Measurements from ENCODE around the gene POLR2E.
"Not testable (repeated sequence)": the region's sequence is repeated elsewhere in the genome, so short reads cannot be mapped to it uniquely, and the experiment has no call there.

POLR2E gene

DNA sequence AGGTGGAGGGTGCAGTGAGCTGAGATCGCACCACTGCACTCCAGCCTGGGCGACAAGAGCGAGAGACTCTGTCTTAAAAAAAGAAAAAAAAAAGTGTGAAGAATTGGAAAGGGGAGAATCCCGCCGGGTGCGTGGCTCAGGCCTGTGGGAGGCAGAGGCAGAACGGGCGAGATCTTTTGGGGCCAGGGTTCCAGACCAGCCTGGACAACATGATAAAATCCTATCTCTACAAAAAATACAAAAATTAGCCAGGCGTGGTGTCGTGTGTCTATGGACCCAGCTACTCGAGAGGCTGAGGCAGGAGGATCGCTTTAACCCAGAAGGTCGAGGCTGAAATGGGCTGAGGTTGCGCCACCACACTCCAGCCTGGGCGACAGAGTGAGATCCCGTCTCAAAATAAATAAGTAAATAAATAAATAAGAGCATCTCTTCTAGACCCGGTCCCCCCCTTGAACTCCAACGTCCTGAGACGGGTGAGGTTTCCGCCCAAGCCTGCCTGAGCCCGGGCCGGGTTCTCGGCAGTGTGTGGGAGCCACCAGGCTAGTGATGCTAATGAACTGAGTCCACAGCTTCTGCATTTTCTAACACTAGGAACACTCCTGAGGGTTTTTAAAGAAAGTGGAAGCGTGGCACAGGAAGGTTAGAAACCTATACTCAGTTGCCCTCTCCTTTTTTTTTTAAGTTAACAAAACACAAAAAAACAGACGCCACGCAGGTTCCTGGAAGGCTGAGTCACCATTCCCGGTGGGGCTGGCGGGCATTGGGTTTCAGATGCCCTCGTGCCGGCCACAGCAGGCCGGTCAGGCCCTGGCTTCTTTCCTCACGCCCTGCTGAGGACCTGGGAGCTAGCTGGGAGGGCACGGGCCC is 30.7 kb upstream of the POLR2E start:
- no peak for DNase-seq

DNA sequence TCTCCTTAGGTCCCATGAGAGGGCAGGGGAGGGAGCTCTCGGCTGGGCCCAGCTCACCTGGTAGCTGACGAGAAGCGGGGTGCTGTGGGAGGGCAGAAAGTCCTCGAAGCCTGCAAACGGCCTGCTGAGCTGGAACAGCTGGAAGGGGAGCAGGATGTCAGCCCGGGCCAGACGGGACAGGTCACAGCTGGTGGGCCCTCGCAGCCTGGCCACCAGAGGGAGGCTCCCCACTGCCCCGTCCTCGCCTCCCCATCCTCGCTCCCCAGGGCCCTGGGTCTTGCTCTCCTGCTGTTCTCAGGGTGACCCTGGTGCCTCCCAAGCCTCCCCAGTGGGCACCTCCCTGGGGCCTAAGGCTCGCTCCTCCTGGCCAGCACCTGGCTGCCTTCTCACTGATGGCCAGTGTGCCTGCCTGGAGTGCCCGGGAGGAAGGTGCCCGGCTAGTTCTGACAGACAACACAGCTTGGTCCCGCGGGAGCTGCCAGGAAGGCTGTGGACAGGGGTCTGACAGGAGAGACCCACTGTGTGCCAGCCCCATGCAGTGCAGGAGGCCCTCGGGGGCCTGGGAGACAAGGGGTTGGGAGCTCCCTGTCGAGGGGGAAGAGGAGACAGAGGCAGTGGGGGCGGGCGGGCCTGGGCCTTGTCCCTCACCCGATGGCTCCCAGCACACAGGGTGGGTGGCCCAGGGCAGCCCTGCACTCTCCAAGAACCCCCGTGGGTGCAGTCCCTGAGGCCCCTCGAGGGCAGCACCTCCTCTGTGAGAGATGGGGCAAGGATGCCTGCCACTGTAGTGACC is 28.9 kb upstream of the POLR2E start:
- no peak for DNase-seq

DNA sequence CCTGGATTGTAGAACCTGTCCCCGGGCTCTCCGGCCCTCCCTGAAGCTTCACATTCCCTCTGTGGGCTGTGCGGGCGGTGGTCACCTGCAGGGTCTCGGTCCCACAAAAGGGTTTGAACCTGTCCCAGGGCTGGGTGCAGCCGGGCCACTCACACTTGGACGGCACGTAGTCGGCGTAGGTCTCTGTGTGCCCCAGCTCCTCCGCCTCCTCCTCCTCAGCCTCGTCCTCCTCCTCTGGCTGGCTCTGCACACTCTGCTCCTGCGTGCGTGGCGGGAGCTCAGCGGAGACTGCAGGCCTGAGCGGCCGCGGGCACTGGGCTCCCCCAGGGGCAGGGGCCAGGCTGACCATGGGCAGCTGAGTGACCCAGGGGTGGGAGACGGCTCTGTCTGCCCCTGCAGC is 28.2 kb upstream of the POLR2E start:
- DNase-seq = no peak

DNA sequence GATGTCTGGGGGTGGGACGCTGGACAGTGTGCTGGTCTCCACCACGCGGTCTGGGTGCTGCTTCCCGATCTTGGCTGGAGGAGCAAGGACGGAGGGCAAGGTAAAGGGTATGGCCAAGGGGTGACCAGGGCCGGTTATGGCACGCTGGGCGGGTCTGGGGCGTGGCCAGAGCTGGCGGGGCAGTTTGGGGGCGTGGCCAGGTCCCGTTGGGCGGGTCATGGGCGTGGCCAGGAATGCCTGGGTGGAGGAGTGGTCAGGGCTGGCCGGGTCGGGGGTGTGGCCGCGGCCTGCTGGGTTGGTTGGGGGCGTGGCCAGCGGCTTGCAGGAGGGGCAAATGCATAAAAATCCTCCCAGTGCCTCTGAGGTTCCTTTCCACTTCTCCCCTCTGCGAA is 27.8 kb upstream of the POLR2E start:
- no peak for DNase-seq

DNA sequence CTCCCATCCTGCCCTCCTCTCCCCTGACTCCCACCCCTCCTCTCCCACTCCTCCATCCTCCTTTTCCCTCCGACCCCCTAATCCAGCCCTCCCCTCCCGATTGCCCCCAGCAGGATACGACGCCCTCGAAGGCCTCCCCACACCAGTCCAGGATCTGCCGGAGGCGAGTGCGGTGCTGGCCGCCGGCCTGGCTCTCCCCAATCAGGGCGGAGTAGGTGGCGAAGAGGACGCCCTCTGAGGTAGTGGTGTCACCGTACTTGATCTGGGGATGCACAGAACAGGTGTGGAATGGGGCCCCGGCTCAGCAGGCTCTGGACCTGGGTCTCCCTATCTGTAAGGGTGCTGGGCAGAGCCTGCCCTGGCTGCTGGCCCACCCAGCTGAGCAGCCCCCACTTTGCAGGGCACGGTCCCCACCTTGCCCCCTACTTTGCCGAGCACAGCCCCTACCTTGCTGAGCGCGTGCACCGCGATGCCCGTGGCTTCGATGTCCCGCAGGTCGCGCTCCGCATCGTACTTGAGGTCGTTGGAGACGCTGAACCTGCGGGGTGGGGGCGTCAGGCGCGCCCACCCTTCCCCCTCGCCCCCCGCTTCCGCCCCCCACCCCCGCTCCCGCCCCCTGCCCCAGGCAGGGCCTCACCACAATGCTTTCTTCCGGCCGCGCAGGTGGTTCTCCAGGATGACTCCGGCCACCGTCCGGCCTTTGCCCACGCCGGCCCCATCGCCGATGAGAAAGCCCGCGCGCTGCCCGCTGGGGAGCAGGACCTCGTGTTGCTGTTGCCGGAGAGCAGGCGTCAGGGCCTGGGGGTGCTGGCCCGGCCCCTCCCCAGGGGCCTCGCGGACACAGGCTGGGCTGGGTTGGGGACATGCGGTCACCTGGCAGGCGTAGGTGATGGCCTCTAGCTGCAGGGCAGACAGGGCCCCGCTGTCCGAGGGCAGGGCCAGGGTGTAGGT is 27.1 kb upstream of the POLR2E start:
- DNase-seq = no peak

DNA sequence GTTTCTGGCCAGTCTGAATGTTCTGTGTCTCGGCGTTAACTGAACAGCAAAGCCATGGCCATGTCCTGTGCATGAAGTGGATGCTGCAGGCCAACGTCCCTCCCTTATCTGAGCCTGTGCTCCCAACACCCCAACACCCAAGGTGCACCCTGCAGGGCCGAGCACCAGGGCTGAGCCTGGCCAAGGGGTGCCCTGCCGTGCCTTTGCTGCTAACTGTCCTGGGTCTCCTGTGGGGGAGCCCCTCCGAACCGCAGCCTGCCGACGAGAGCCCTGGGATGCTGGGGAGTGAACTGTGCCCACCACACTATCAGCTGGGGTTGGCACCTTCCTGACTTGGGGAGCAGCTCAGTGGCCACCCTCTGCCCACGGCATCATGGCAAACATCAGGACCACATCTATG is 26.2 kb upstream of the POLR2E start:
- no peak for DNase-seq

DNA sequence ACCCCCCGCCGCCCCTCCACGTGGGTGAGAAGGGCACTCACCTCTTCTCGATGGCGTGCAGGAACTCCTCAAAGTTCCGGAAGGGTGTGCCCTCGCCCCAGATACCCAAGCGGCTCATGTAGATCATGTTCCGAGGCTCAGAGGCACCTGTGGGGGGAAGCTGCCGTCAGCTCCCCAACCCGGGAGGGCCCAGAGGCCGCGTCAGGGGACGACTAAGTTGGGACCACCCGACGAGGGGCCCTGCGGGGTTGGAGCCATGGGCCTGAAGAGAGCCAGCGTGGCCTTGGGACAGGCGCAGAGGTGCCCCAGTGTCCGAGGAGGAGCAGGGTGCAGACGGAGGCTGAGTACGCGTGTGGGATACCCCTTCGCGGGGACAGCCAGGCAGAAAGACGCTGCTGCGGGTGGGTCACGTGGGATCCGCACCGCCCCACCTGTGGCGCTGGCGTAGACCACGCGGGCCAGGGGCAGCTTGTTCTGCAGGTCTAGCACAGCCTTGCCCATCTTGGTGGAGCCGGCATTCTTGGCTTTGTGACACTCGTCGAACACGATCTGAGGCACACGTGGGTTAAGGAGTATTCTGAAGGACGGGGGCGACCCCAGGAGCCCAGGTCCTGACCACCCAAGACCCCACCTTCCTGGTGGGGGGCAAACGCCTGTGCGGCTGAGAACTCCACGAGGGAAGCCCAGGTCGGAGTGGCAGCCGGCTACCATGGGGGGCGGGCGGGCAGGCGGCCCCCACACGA is 24.5 kb upstream of the POLR2E start:
- no peak for DNase-seq

DNA sequence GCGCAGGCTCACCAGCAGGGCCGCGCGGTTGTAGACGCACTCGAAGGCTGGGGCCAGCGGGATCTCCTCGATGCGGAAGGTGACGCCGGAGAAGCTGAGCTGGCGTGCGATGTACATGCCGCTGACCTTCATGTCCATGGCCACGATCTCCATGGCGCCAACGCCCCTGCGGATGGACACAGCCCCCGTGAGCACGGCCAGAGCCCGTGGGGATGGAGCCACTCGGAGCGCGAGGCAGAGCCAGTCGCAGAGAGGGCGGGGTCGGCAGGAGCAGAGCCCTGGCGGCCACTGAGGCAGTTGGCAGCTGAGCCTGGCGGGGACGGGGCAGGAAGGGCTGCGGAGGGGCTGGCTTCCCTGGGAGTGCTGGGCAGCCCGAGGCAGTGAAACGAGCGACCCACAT is 23.8 kb upstream of the POLR2E start:
- DNase-seq = no peak

DNA sequence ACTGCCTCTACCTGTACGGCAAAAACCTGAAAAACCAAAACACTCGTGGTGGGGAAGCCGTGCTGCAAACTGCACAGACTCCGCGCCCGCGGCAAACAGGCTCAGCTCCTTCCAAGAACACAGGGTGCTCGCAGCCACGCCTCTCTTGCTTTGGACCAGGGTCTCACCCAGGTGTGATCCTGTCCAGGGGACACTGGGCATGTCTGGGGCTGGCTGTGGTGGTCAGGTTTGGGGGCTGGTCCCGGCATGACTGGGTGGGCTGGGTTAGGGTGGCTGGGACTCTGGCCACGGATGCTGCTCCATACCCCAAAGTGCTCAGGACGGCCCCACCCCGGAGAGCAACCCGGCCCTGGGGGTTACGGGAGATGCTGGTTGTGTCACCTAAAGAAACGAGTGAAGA is 22.5 kb upstream of the POLR2E start:
- no peak for DNase-seq

DNA sequence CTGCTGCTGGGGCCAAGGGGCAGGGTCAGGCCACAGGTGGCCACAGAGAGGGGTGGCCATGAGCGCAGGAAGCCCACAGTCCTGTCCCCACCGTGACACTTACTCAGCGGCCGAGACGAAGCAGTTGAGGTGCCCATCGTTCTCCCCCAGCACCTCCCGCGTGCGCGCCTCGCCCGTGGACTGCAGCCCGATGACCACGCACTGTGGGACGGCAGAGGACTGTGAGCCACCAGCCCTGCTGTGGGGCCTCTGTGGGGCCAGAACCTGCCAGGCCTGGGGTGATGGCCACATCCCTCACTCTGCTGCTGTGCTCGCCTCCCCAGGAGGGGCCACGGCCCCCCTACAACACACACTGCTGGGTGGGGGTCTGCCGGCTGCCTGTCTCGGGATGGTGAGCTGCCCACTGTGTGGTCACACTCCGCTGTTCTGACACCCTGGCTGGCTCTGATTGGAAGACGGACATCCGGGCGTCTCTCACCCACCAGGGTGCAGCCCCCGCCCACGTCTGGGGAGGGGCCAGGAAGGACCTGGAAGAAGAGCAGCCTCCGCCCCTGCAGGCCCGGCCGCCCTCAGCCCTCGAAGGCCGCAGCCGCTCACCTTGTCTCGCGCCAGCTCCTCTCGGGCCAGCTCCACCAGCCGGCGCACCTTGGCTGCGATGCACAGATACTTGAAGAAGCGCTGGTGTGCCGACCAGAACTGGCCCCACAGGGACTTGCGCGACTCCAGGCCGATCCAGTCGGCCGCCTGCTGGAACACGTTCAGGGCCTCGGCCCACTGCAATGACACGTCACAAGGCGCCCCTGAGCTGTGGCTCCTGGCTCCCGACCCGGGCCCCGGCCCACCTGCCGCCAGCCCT is 21.8 kb upstream of the POLR2E start:
- DNase-seq = no peak

DNA sequence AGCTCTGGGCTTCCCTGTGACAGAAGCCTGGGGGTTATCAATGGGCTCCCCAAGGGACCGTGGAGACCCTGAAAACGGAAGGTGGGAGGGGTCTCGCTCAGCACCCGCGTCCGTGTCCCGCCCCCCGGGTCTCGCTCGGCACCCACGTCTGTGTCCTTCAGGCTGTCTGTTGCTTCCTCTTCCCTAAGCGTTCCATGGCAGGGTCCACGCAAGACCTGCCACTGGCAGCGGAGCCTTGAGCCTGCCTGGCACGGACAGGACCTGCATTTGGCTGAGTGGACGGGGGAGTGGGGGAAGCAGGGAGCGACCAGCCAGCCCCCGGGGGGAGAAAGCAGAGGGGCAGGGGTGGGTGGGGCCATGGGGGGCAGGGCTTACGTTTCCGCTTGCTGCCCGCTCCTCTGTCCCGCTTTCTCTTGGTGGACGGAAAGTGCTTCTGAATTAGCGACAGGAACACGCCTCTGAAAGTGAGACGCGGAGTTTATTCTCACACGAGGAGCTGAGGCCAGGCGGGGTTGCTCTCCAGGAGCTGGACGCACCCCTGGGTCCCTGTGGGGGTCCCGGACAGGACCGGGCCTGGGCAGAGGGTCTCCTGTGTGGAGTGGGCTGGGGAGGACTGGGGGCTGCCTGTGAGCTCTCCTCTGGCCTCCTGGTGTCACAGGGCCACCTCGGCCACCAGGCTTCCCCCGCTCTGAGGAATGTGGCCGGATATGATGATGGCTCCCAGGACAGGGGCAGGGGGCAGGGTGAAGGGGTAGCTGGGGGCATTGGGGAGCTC is 20.7 kb upstream of the POLR2E start:
- DNase-seq = no peak

DNA sequence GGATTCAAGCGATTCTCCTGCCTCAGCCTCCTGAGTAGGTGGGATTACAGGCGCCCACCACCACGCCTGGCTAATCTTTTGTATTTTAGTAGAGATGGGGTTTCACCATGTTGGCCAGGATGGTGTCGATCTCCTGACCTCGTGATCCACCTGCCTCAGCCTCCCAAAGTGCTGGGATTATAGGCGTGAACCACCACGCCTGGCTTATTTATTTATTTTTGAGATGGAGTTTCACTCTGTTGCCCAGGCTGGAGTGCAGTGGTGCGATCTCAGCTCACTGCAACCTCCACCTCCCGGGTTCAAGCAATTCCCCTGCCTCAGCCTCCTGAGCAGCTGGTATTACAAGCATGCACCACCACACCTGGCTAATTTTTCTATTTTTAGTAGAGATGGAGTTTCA is 19.6 kb upstream of the POLR2E start:
- DNase-seq = not testable (repeated sequence)

DNA sequence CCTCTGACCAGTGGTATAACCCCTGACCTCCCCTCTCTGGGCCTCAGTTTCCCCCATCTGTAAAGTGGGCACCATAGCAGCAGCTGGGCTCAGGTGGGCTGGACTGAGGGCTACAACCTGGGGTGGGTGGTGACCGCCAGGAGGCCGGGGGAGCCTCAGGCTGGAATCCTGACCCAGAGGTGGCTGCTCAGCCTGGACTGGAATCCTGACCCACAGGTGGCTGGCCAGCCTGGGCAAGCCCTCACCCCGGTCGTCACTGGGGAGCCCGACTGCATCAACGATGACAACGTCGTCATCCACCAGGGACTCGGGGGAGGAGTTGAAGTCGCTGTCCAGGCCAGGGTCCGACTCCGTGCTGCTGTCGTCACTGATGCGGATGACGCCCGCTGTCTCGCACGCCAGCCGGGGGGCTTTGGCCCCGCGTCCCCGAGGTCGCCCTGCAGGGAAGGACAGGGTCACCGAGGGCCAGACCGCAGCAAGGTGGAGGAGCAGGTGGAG is 18.9 kb upstream of the POLR2E start:
- DNase-seq = no peak

DNA sequence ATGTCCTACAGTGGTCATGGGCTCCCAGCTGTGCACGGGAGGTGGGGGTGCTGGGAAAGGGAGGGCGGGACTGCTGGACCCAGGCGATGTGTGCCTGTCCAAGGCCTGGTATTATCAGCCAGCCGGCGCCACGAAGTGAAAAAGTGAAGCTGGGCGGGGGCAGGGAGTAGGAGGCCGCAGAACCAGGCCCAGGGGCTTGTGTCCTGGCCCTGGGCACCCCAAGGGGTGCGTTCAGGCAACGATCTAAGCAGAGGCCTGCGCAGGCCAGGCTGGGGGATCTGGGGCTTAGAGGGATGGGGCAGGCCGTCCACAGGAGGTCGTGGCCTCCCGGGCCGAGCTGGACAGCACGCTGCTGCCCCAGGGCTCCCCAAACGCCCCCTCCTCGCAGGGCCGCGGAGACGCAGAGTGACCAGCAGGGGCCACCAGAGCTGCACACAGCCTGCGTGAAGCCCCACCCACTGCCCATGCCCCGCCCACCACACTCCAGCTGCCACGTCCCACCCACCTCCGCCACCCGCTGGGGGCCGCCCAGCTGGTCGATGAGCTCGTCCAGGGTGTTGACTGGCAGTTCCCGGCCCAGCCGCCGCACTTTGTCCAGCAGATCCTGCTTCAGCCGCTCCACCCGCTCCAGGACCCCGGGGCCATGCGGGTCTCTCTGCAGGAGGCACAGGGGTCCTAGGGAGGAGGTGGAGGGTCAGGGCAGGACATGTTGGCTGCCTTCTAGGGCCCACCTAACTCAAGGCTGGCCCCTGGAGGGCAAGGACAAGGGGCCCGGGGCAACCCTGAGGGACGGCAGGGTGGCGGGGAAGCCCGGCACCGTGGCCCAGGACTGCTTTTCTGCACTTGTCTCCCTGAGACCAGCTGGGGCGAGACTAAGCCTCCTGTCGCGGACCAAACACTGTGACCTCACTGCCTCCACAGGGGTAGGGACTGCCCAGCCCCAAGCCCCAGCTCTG is 18.1 kb upstream of the POLR2E start:
- peak; percentile 67 for DNase-seq

DNA sequence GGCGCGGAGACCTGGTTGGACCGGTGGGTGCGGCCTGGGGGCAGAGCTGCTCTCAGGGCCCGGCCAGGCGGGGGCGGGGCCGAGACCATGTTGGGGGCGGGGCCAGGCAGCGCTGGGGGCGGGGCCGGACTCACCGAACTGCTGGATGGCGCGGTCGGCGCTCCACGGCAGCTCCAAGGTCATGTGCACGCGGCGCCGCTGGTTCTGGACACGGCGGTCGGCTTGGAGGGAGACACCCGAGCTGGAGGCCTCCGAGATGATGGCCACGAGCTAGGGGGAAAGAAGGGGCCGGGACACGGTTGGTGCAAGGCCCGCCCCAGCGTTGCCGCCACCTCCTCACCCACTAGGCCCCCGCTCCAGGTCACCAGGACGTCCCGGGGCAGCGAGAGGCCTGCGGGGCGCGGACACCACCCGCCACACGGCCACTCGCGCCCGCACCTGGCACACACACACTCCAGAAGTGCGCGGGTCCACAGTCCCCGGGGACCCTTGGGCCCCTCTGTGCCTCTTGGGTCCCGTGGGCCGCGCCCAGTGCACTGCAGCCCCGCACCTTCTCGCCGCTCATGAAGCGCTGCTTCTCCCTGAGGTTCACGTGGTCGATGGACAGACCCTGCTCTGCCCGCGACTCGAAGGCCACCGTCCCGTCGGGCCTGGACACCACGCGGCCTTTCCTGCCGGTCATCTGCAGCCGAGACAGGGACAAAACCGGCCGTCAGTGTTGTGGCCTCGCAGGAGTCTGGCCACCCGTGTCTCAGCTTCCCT is 17.3 kb upstream of the POLR2E start:
- DNase-seq = no peak

DNA sequence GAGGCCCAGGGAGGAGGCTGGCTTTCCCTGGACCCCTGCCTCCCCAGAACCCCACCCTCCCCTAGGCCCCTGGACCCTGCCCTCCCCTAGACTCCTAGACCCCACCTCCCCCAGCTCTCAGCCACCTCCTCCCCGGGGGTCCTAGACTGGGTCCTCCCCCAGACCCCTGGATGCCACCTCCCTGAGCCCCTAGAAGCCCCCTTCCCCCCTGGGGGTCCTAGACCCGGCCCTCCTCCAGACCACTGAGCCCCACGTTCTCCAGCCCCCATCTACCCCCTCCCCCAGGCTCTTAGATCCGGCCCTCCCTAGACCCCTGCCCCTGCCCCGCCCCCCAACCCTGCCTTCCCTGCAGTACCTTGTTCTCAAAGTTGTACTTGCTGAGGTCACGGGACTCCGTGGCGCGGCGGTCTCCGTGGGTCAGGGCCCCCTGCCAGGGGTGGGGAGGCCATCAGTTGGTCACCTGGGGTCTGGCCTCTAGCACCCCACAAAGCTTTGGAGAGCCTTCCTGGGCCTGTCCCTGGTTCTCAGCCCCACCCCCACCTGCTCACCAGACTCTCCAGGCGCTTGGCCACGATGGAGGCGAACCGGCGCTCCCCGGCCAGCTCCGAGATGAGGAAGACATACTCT is 16.6 kb upstream of the POLR2E start:
- no peak for DNase-seq

DNA sequence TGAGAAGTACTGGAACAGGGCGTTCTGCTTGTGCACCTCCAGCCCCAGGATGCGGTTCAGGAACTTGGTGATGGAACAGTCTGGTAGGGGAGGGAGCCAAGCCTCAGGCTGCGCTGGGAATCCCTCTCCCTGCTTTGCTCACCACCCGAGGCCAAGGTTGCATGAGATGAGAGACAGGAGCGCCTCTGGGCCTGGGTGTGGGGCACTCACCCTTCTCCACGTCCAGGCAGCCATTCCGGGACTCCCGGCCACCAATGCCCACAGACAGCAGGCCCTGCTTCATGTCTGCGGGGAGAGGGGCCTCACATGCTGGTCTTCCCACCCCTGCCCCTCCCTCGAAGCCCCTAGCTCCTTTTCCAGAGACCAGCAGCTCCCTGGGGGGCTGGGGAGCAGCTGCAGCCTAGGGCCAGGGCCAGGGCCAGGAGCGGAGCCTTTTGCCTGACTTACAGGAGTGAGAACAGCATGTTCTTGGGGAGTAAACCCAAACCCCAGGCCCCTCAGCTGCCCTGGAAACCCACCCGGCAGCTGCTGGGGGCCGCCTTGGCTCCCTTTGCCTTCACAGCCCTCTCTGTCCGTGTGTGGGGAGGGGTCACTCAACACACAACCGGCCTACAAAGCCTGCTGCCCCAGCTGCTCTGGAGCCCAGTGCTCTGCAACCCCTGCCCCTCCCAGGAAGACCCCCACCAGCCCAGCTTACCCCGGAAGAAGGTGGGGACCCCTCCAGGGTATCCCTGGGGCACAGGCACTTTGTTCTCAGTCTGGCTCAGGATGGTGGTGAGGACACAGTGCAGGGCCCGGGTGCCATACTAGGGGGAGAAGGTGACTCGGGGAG is 15.8 kb upstream of the POLR2E start:
- no peak for DNase-seq
